Measurements from ENCODE around the gene NACC2.

Gene NACC2

DNA sequence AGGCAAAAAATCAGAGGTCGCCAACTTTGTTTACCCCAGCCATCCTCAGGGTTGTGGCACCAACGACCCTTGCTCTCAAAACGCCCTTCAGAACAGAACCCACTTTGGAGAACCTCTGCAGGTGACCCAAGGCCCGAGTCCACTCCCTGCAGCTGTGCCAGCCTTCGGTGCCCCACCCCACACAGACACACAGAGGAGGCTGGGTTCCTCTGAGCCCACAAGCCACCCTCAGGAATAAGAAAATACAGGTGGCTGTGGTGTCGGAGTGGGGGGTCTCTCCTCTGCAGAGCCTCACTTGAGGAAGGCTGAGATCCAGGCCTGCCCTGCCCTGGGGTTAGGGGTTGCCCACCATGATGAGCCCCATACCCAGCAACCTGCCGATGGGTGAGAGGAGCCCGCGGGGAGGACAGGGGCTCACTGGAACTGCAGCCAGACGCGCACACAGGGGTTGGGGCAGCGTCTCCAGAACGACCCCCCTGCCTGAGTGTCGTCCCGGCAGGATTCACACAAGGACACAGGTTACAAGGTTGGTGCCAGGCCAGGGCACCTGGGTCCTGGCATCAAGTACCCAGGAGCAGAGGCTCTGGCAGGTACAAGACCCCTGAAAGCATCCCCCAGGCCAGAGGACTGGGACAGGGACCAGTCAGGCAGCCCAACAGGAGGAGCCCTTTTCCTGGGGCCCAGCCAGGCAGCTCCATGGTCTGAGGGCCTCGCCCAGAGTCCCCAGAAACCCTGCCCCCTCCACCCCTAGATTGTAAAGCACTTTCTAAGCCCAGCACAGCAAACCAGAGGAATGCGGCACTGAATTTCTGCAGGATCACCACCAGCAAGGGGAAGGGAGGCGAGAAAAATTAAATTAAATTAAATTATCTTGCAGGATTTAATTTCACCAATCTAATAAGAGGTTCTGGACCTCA, 40.0 kb downstream of the NACC2 start:
- no peak for DNase-seq

DNA sequence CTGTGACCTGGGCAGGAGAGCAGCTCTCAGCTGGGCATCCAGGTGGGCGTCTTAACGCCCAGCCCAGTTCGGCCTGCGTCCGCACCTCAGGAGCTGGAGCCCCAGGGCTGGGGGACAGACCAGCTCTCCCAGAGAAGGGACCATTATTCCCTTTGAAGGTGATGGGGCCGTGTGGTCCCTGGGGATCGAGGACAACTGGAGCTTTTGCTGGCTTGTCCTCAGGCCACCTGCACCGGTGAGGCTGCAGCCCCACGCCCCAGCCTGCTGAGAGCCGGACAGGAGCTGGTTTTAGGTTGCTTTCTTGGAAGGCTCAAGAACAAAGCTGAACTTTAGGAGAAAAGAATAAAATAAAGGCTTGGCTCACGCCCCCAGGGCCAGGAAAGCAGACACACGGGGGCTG, 40.9 kb downstream of the NACC2 start:
- DNase-seq = no peak

GRCh38 chr9:136053757-136054142, 41.3 kb downstream of the NACC2 start:
- DNase-seq = no peak

DNA sequence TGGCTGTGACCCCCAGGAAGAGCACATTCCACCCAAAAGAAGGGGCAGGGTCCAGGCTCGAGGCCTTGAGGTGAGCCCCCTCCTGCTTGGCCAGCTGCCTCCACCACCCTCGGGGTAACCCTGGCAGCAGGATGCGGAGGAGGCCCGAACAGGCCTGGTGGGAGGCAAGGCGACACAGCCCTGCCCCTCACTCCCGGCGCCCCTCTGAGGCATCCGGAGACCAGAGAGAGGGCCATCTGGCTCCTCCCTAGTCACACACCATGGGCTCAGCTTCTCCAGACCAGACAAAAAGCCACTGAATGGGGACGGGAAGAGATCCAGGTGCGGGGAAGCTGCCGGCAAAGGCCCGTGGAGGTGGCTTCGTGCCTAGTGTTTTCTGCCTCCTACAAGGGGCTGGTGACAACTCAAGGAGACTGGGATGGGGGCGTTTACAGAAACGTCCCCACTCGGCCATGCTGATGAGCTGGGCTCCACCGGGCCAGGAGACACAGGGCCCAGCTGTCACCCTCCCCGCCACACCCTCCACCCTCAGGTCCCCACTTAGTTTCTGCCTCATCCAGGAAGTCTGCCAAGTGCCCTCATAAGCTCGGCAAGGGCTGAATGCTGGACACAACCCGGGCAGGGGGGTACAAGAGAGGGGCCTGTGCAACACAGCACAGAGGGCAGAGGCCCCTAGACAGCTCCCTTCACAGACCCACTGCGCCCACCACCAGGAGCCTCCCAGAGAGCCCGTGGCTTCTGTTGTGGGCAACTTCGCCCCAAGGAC, 41.9 kb downstream of the NACC2 start:
- DNase-seq = no peak

GRCh38 chr9:136052472-136052880, 42.6 kb downstream of the NACC2 start:
- no peak for DNase-seq

DNA sequence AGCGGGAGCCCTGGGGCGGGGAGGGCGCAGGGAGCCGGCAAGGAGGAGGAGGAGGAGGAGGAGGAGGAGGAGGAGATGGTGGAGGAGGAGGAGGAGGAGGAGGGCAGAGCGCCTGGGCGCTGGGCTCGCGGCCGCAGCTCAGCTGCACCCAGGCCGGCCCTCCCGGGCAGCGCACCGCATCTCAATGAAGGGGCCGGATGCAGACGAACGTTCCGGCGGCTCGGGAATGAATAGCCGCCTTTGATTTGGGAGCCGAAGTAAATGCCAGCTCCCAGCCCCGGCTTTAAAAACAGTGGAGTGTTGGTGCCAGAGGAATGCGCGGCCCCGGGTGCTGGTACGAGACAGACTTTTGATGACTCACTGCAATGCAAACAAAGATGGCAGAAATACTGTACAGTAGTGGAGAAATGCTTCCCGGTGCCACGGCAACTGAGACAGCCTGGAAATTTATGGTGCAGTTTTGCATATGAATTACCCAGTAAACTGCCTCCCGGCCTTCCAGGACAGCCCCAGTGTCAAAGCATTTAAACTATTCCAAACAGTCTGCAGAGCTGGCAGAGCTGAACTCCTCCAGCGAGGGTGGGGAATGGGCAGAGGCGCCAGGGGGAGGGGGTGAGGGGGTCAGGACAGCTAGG, 43.1 kb downstream of the NACC2 start:
- DNase-seq = no peak

DNA sequence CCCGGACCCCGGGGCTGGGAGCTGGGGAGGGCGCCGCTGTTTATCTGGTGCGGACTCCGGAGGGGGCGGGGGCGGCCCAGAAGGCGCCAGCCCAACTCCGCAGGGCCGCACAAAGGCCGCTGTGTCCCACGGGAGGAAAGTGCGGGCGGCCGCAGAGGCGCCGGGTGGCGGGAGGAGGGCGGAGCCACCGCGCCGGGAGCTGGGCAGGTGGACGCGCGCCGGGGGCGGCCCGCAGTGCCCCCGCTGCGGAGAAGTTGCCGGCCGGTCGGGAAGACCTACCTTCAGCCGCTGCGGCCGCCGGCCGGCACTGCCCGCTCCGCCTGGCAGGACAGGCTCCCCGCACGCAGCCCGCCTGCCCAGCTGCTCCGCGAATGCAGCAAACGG, 43.6 kb downstream of the NACC2 start:
- no peak for DNase-seq

GRCh38 chr9:136050701-136051452, 44.2 kb downstream of the NACC2 start:
- no peak for DNase-seq

- no peak for DNase-seq
Measured at GRCh38 chr9:136050266-136050700, 44.8 kb downstream of the NACC2 start.

DNA sequence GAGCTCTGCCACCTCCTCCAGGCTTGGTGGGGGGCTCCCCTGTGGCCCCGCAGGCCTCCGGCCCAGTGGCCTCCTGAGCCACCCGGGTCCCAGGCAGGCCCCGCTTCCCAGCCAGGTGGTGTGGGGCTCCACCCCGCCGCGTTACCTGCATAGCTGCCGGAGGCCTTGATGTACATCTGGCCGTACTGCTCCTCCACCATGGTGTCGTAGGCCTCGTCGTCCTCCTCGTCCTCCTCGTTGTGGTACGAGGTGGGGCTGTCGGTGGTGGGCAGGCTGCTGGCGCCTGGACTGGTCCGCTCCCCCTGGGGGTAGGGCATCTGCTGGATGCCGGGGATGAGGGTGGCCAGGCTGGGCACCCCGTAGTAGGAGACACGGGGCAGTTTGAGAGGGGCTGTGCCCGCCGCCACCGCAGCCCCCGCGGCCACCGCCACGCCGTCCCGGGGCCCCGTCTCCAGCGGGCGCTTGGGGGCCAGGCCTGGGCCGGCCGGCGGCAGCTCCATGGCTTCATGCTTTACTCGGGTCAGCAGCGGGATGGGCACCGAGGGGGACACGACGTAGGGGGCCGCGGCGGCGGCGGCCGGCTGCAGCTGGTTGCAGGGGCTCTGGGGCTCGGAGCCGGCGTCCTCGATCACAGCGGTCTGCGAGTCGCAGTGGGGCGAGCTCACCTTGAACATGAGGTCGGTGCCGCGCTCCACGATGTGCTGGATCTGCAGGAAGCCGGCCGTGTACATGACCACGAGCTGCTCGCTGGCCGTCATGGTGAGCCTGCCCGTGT, 45.4 kb downstream of the NACC2 start:
- no peak for DNase-seq

DNA sequence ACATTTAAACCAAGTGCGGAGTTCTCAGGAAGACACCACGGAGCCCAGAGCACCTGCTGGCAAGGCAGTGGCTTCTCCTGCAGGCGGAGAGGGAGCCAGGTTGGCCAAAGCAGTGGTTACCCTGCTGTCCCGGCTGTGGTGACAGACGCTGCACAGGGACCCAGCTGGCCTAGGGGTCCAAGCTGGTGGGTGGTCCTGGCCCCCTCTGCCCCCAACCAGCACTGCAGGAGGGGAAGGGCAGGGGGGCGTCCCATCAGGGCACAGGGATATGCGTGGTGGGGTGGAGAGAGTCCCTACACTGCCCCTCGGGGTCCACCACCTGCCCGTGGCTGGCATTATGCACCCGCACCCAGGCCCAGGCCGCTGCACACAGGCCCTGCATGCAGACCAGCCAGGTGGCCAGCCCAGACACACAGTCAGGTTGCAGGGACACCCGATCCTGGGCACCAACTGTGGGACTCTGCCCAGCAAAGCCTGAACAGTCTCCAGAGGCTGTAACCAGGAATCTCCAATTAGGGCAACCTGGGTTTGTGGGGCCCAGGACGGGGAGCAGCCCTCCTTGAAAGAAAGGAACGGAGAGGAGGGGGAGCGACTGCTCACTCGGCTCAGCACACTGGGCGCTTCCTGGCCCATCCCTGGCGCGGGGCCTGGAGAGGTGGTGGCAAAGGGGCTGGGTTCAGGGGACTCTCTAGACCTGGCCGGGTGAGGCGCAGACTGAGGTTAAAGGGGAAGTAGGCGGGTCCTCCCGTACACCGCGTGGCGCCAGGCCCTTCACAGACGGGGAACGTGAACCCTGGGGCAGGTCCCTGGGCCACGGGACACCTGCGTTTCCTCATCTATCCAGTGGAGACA, 46.3 kb downstream of the NACC2 start:
- no peak for DNase-seq

GRCh38 chr9:136047775-136048559, 47.1 kb downstream of the NACC2 start:
- DNase-seq = no peak

GRCh38 chr9:136047076-136047774, 47.9 kb downstream of the NACC2 start:
- DNase-seq = no peak

DNA sequence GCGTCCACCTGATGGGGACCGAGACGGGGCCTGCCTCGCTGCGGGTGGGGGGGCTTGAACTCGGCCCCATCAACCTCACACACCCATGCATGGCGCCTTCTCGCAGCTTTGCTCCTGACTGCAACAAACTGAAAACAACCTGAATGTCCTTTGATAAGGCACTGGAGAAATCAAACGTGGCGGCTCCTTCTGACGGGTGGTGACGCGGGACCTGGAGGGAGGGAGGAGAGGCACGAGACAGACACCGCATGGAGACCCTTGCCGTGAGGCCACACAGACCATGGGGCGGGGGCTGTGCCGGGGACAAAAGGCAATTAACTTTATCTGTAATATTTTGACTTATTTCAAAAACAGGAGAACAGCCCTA, 48.6 kb downstream of the NACC2 start:
- no peak for DNase-seq

GRCh38 chr9:136045595-136046553, 49.2 kb downstream of the NACC2 start:
- DNase-seq = no peak

- no peak for DNase-seq
Measured at GRCh38 chr9:136044971-136045594, 50.0 kb downstream of the NACC2 start.

GRCh38 chr9:136044207-136044970, 50.7 kb downstream of the NACC2 start:
- no peak for DNase-seq
